A549 (cell line): ENCODE results near the gene HOXA10. TPM values are rescaled to one million over a fixed set of nuclear protein-coding genes. Genes with fewer than 3 reads are reported as not detected.

ENCODE experiments used
- ATAC-seq, 2 experiments: fragments of 200-7000 bp in 1 of 2; fragments of >200 bp in 1 of 2; cut with Nextera tagmentation in 1 of 2; cut with Tn5 transposase in 1 of 2; 3 replicates each; pipeline versions ENCODE4 v1.8.0 to v1.9.1; 2018 to 2020; ENCODE audit warnings: mild to moderate bottlenecking in 1 of 2, moderate library complexity in 1 of 2
- CTCF ChIA-PET: fragments of 300-600 bp; sonication (Branson Sonifier 250); formaldehyde crosslinking; extraction: SDS; loops from one replicate; lab custom pipeline; 2021; ENCODE audit warnings: antibody characterized with exemption, inconsistent platforms; lab: Yijun Ruan, JAX
- POLR2A ChIA-PET: fragments of 350-600 bp; formaldehyde crosslinking; extraction: SDS; loops from one replicate; lab custom pipeline; 2021; ENCODE audit warnings: antibody characterized with exemption, inconsistent platforms; lab: Yijun Ruan, JAX
- DNase-seq, 2 experiments: peaks; one replicate each; pipeline versions ENCODE4 v3.0.0 to v3.0.0-alpha.2; 2011 to 2016; ENCODE audit warnings: low read depth in 1 of 2, low spot score in 1 of 2
- FAIRE-seq: peaks from 2 replicates; lab custom pipeline; 2011; peaks lifted over from hg19 to GRCh38; lab: Jason Lieb, UNC
- H3K27ac ChIP-seq, 2 experiments: fragments of >200 bp; sonication (Bioruptor Twin); formaldehyde crosslinking; 3 replicates each; pipeline ENCODE4 v1.5.1; 2016 to 2017
- H3K4me1 ChIP-seq: fragments of >200 bp; sonication (Bioruptor Twin); formaldehyde crosslinking; 3 replicates; pipeline ENCODE4 v1.6.1; 2016
- H3K4me2 ChIP-seq: fragments of >200 bp; sonication (Bioruptor Twin); formaldehyde crosslinking; 3 replicates; pipeline ENCODE4 v1.6.1; 2016
- H3K4me3 ChIP-seq: fragments of >200 bp; sonication (Bioruptor Twin); formaldehyde crosslinking; 3 replicates; pipeline ENCODE4 v1.5.1; 2016
- H3K9me3 ChIP-seq: fragments of >200 bp; sonication (Bioruptor Twin); formaldehyde crosslinking; 3 replicates; pipeline ENCODE4 v1.6.1; 2016
- CHD4 ChIP-seq: fragments of 200-600 bp; sonication (generic); IDR thresholded peaks from 2 replicates; pipeline ENCODE4 v1.6.1; 2016; ENCODE audit warnings: antibody characterized with exemption, mild to moderate bottlenecking, borderline replicate concordance
- ELK1 ChIP-seq: fragments of 150-350 bp; IDR thresholded peaks from 2 replicates; pipeline ENCODE4 v1.6.1; 2014; ENCODE audit warnings: low read depth, mild to moderate bottlenecking, low read length
- EP300 ChIP-seq, 2 experiments: fragments of >200 bp; sonication (Bioruptor Twin); formaldehyde crosslinking; IDR thresholded peaks; 2 replicates in 1 of 2; 3 replicates in 1 of 2; pipeline ENCODE4 v1.6.1; 2016 to 2017
- ESRRA ChIP-seq: fragments of 150-350 bp; IDR thresholded peaks from 2 replicates; pipeline ENCODE4 v1.6.1; 2014; ENCODE audit warnings: mild to moderate bottlenecking, low read length, borderline replicate concordance
- FOSL2 ChIP-seq, 2 experiments: fragments of 450-650 bp in 1 of 2; fragments of >200 bp in 1 of 2; sonication (Bioruptor Twin) in 1 of 2; formaldehyde crosslinking; IDR thresholded peaks; 2 replicates each; pipeline versions ENCODE4 v1.5.0 to v1.6.1; 2016 to 2020; ENCODE audit warnings: mild to moderate bottlenecking in 1 of 2, moderate library complexity in 1 of 2
- HDAC2 ChIP-seq: fragments of 200-600 bp; sonication (generic); IDR thresholded peaks from 2 replicates; pipeline ENCODE4 v1.6.1; 2016
- HOXA7 ChIP-seq: fragments of 250-450 bp; sonication (Bioruptor Pico); IDR thresholded peaks from 2 replicates; pipeline ENCODE4 v1.5.0; 2020; ENCODE audit warnings: mild to moderate bottlenecking, moderate library complexity
- HOXB13 ChIP-seq: fragments of 250-450 bp; sonication (Bioruptor Pico); IDR thresholded peaks from 2 replicates; pipeline ENCODE4 v1.5.0; 2020; ENCODE audit warnings: low read depth, mild to moderate bottlenecking, moderate library complexity
- HOXB5 ChIP-seq: fragments of 250-450 bp; sonication (Bioruptor Pico); IDR thresholded peaks from 2 replicates; pipeline ENCODE4 v1.5.0; 2020; ENCODE audit warnings: mild to moderate bottlenecking, moderate library complexity
- JUN ChIP-seq, 2 experiments: fragments of >200 bp; sonication (Bioruptor Twin); formaldehyde crosslinking; IDR thresholded peaks; 2 replicates in 1 of 2; 3 replicates in 1 of 2; pipeline ENCODE4 v1.6.1; 2016 to 2017
- JUNB ChIP-seq: fragments of >200 bp; sonication (Bioruptor Twin); formaldehyde crosslinking; IDR thresholded peaks from 2 replicates; pipeline ENCODE4 v1.6.1; 2016
- MAFK ChIP-seq: fragments of 450-650 bp; IDR thresholded peaks from 2 replicates; pipeline ENCODE4 v1.6.1; 2014; ENCODE audit not compliant: partially characterized antibody
- NPAS2 ChIP-seq: fragments of 250-450 bp; sonication (Bioruptor Pico); IDR thresholded peaks from 2 replicates; pipeline ENCODE4 v1.8.0; 2022; ENCODE audit warnings: mild to moderate bottlenecking, moderate library complexity, borderline replicate concordance
- PBX3 ChIP-seq: IDR thresholded peaks from 2 replicates; pipeline ENCODE4 v1.6.1; 2012
- RARB ChIP-seq: fragments of 250-450 bp; sonication (Bioruptor Pico); IDR thresholded peaks from 2 replicates; pipeline ENCODE4 v1.8.0; 2021; ENCODE audit warnings: mild to moderate bottlenecking, moderate library complexity
- SMC3 ChIP-seq: fragments of >200 bp; sonication (Bioruptor Twin); formaldehyde crosslinking; IDR thresholded peaks from 3 replicates; pipeline ENCODE4 v1.6.1; 2018; ENCODE audit warnings: inconsistent platforms
- SREBF2 ChIP-seq: fragments of 450-650 bp; IDR thresholded peaks from 2 replicates; pipeline ENCODE4 v1.6.1; 2014; ENCODE audit warnings: mild to moderate bottlenecking, moderate library complexity
- WGBS: methylation state at CpG from one replicate; pipeline ENCODE4 v1.1.6; 2017; ENCODE audit errors: missing lambda C conversion rate; 5-methylcytosine and 5-hydroxymethylcytosine counted together
- polyA plus RNA-seq, 4 experiments: library from polyadenylated mRNA; depleted of rRNA in 3 of 4; stranded (reverse); fragments of >200 nt; fragmentation: RNase III in 1 of 4; extraction: RNeasy Plus Mini Kit Qiagen cat#74134 plus additional on column Dnase treatment in 1 of 4; gene quantifications; 2 replicates in 3 of 4; 3 replicates in 1 of 4; pipeline ENCODE4 v1.2.3, GENCODE V29; 2011 to 2017
- TF ChIP-seq, protein P1 (sequence below): fragments of 200-600 bp; sonication (generic); IDR thresholded peaks from 2 replicates; pipeline ENCODE4 v1.6.1; 2016; ENCODE audit warnings: antibody characterized with exemption, mild to moderate bottlenecking, moderate library complexity

Gene HOXA10
- polyA plus RNA-seq, 2 of the 4 experiments (the other 2 are of a cell fraction) = 5.2 to 7.7 TPM

GRCh38 chr7:27171637-27172314 lies 2.3 kb downstream of the HOXA10 start:
- ATAC-seq (no peak), FAIRE-seq (no peak), DNase-seq (no peak)
- ChIA-PET CTCF (interaction anchor here (2.7 to 6.1 kb wide), 3 partner anchors 7 to 21 kb away, joined by 7 to 47 read pairs (median 33); no protein-coding TSS in a partner anchor), POLR2A (no interaction called here)
- 94% methylated on average over 30 of the region's 30 CpGs for WGBS
- Histone ChIP-seq H3K27ac (peak overlapping the region in 1 of 2 experiments; percentile 90; a peak in 2 of 6 replicates), H3K9me3 (no peaks in the 10 kb centered on the region), H3K4me2 (peak overlapping the region; percentile 74; the same call in 1 of the 3 replicates), H3K4me1 (peaks cover 4% of the 10 kb centered on the region; the same call in 1 of the 3 replicates), H3K4me3 (no peak overlapping the region)
- TF ChIP-seq PBX3 = no peak
- no peak for TF ChIP-seq SMC3
- TF ChIP-seq CHD4 = no peak
- no peak for TF ChIP-seq ESRRA
- TF ChIP-seq HOXB13 (CRISPR knock-in tag) = no peak
- no peak for TF ChIP-seq JUN (IDR thresholded peaks at IDR 0.05)
- no peak for TF ChIP-seq NPAS2 (CRISPR knock-in tag)
- TF ChIP-seq FOSL2 (IDR thresholded peaks at IDR 0.05) = no peak
- TF ChIP-seq FOSL2 (CRISPR knock-in tag; IDR thresholded peaks at IDR 0.05) = no peak
- TF ChIP-seq, protein P1, sequence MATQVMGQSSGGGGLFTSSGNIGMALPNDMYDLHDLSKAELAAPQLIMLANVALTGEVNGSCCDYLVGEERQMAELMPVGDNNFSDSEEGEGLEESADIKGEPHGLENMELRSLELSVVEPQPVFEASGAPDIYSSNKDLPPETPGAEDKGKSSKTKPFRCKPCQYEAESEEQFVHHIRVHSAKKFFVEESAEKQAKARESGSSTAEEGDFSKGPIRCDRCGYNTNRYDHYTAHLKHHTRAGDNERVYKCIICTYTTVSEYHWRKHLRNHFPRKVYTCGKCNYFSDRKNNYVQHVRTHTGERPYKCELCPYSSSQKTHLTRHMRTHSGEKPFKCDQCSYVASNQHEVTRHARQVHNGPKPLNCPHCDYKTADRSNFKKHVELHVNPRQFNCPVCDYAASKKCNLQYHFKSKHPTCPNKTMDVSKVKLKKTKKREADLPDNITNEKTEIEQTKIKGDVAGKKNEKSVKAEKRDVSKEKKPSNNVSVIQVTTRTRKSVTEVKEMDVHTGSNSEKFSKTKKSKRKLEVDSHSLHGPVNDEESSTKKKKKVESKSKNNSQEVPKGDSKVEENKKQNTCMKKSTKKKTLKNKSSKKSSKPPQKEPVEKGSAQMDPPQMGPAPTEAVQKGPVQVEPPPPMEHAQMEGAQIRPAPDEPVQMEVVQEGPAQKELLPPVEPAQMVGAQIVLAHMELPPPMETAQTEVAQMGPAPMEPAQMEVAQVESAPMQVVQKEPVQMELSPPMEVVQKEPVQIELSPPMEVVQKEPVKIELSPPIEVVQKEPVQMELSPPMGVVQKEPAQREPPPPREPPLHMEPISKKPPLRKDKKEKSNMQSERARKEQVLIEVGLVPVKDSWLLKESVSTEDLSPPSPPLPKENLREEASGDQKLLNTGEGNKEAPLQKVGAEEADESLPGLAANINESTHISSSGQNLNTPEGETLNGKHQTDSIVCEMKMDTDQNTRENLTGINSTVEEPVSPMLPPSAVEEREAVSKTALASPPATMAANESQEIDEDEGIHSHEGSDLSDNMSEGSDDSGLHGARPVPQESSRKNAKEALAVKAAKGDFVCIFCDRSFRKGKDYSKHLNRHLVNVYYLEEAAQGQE = no peak
- no peak for TF ChIP-seq MAFK
- TF ChIP-seq ELK1 = no peak
- TF ChIP-seq HOXB5 = no peak
- TF ChIP-seq SREBF2 = no peak
- no peak for TF ChIP-seq RARB
- TF ChIP-seq EP300 (IDR thresholded peaks at IDR 0.05) = no peak
- TF ChIP-seq JUNB = no peak
- no peak for TF ChIP-seq HDAC2

GRCh38 chr7:27171325-27171636 lies 2.8 kb downstream of the HOXA10 start:
- CTCF ChIA-PET = interaction anchor here (1.5 to 6.1 kb wide), 4 partner anchors 8 to 802 kb away, joined by 4 to 47 read pairs (median 20); no protein-coding TSS in a partner anchor
- Histone ChIP-seq H3K27ac (0 out of 6 replicates have a peak overlapping the region, but pooled peaks of 1 of the 2 experiments have one; percentile 21), H3K4me2 (no peak overlapping the region), H3K9me3 (no peaks in the 10 kb centered on the region), H3K4me3 (no peak overlapping the region), H3K4me1 (peaks cover 4% of the 10 kb centered on the region; the same call in 1 of the 3 replicates)
- ATAC-seq (no peak), DNase-seq (no peak), FAIRE-seq (no peak)
- no peak for TF ChIP-seq HOXA7 (CRISPR knock-in tag)
- POLR2A ChIA-PET = no interaction called here
- 93% methylated on average over 8 of the region's 8 CpGs for WGBS
